Kasumi-1 (cell line): Measurements from ENCODE around the gene SLITRK1.

ENCODE experiments used
- DNase-seq, 2 experiments: peaks; one replicate each; lab custom pipeline; 2025; lab: John Stamatoyannopoulos, UW

Gene SLITRK1

GRCh38 chr13:83867708-83868107 is 14.6 kb downstream of the SLITRK1 start:
- no peak for DNase-seq

- DNase-seq: no peak
Measured at GRCh38 chr13:83865161-83866137, 16.8 kb downstream of the SLITRK1 start.

GRCh38 chr13:83853771-83854170 is 28.5 kb downstream of the SLITRK1 start:
- DNase-seq: no peak

GRCh38 chr13:83845106-83845505 is 37.2 kb downstream of the SLITRK1 start:
- no peak for DNase-seq

- no peak for DNase-seq
Measured at GRCh38 chr13:83839146-83839545, 43.1 kb downstream of the SLITRK1 start.

GRCh38 chr13:83831796-83832195 is 50.5 kb downstream of the SLITRK1 start:
- DNase-seq: no peak

- DNase-seq: no peak
Measured at GRCh38 chr13:83829810-83830209, 52.5 kb downstream of the SLITRK1 start.

GRCh38 chr13:83827338-83827737 is 54.9 kb downstream of the SLITRK1 start:
- DNase-seq: no peak
